Activated CD4-positive, alpha-beta T cell treated with anti-CD3 and anti-CD28 coated beads, Interleukin-2, amount 10 ng/mL, durations not matched to agents 24 days and 14 days (primary cell): ENCODE data around the gene DNMT3A. TPM values are rescaled to one million over a fixed set of nuclear protein-coding genes. Genes with fewer than 3 reads are reported as not detected.
A peak's percentile ranks its signal among the peaks of the same experiment; 100 is the strongest.

Source experiments
- DNase-seq: peaks from one replicate; pipeline ENCODE4 v3.0.0; 2022
- H3K27ac Mint-ChIP-seq: one replicate; pipeline ENCODE4 v1.8.0; 2022; ENCODE audit warnings: mild to moderate bottlenecking, mixed read lengths
- H3K27me3 Mint-ChIP-seq: one replicate; pipeline ENCODE4 v1.8.0; 2022; ENCODE audit warnings: mixed read lengths
- H3K36me3 Mint-ChIP-seq: one replicate; pipeline ENCODE4 v1.8.0; 2022; ENCODE audit warnings: low read depth, mild to moderate bottlenecking, mixed read lengths
- H3K4me1 Mint-ChIP-seq: one replicate; pipeline ENCODE4 v1.8.0; 2021; ENCODE audit warnings: mixed read lengths
- H3K4me3 Mint-ChIP-seq: one replicate; pipeline ENCODE4 v1.8.0; 2022; ENCODE audit warnings: mild to moderate bottlenecking, moderate library complexity, mixed read lengths
- H3K9me3 Mint-ChIP-seq: one replicate; pipeline ENCODE4 v1.8.0; 2021; ENCODE audit warnings: mixed read lengths
- intact Hi-C: fragments of 100-400 bp; cut with micrococcal nuclease; formaldehyde crosslinking; loops from one replicate; pipeline ENCODE4 v1.15.1; 2023
- total RNA-seq: library from RNA; stranded (reverse); gene quantifications from 2 replicates; pipeline ENCODE4 v1.2.3, GENCODE V29; 2022

Gene DNMT3A
- total RNA-seq, 1 donor from 2014 or later, result 102 TPM

GRCh38 chr2:25294573-25295462 is 46.9 kb downstream of the DNMT3A start:
- Mint-ChIP-seq H3K36me3 (peaks cover 45% of the 10 kb centered on the region), H3K4me3 (peak overlapping the region; percentile 80), H3K27ac (peak overlapping the region; percentile 95), H3K9me3 (no peaks in the 10 kb centered on the region), H3K27me3 (no peaks in the 10 kb centered on the region), H3K4me1 (peaks cover 43% of the 10 kb centered on the region)
- peak; percentile 95 for DNase-seq
- intact Hi-C loops, result loop anchor here (1.0 to 2.0 kb wide), 3 partner anchors 9 to 68 kb away; no protein-coding TSS in a partner anchor

- intact Hi-C loops, result loop anchor here (2.0 kb wide), 2 partner anchors 17 to 69 kb away; no protein-coding TSS in a partner anchor
- Mint-ChIP-seq H3K4me1 (peaks cover 43% of the 10 kb centered on the region), H3K27me3 (no peaks in the 10 kb centered on the region), H3K9me3 (no peaks in the 10 kb centered on the region), H3K4me3 (peak overlapping the region; percentile 80), H3K36me3 (peaks cover 41% of the 10 kb centered on the region), H3K27ac (peak overlapping the region; percentile 95)
- DNase-seq, result peak; percentile 64
Observed at GRCh38 chr2:25293958-25294562, 47.7 kb downstream of the DNMT3A start.

- Mint-ChIP-seq H3K4me1 (peaks cover 45% of the 10 kb centered on the region), H3K27ac (peak overlapping the region; percentile 32), H3K27me3 (no peaks in the 10 kb centered on the region), H3K36me3 (peaks cover 38% of the 10 kb centered on the region), H3K4me3 (no peak overlapping the region), H3K9me3 (no peaks in the 10 kb centered on the region)
- DNase-seq, result no peak
- intact Hi-C loops, result no loop called here
Observed at GRCh38 chr2:25293145-25293544, 48.6 kb downstream of the DNMT3A start.

GRCh38 chr2:25292408-25292807 is 49.3 kb downstream of the DNMT3A start:
- no peaks in the 10 kb centered on the region for H3K27me3 Mint-ChIP-seq
- peak overlapping the region; percentile 60 for H3K27ac Mint-ChIP-seq
- peaks cover 44% of the 10 kb centered on the region for H3K4me1 Mint-ChIP-seq
- H3K9me3 Mint-ChIP-seq, result no peaks in the 10 kb centered on the region
- intact Hi-C loops, result no loop called here
- no peak for DNase-seq
- no peak overlapping the region for H3K4me3 Mint-ChIP-seq
- H3K36me3 Mint-ChIP-seq, result peaks cover 37% of the 10 kb centered on the region

- no peaks in the 10 kb centered on the region for H3K9me3 Mint-ChIP-seq
- peaks cover 42% of the 10 kb centered on the region for H3K4me1 Mint-ChIP-seq
- DNase-seq, result no peak
- intact Hi-C loops, result no loop called here
- H3K27me3 Mint-ChIP-seq, result no peaks in the 10 kb centered on the region
- H3K27ac Mint-ChIP-seq, result no peak overlapping the region
- H3K4me3 Mint-ChIP-seq, result no peak overlapping the region
- peaks cover 38% of the 10 kb centered on the region for H3K36me3 Mint-ChIP-seq
Observed at GRCh38 chr2:25290811-25291495, 50.8 kb downstream of the DNMT3A start.

- peak overlapping the region; percentile 68 for H3K4me3 Mint-ChIP-seq
- H3K36me3 Mint-ChIP-seq, result peaks cover 40% of the 10 kb centered on the region
- DNase-seq, result no peak
- H3K27ac Mint-ChIP-seq, result peak overlapping the region; percentile 92
- no peaks in the 10 kb centered on the region for H3K9me3 Mint-ChIP-seq
- peaks cover 26% of the 10 kb centered on the region for H3K4me1 Mint-ChIP-seq
- H3K27me3 Mint-ChIP-seq, result no peaks in the 10 kb centered on the region
- intact Hi-C loops, result loop anchor here (1.0 kb wide), 2 partner anchors 8 to 10 kb away; no protein-coding TSS in a partner anchor
Observed at GRCh38 chr2:25286723-25287483, 54.8 kb downstream of the DNMT3A start.

GRCh38 chr2:25286025-25286400 is 55.7 kb downstream of the DNMT3A start:
- H3K36me3 Mint-ChIP-seq, result peaks cover 48% of the 10 kb centered on the region
- intact Hi-C loops, result loop anchor here (1.0 kb wide), 2 partner anchors 9 kb away; no protein-coding TSS in a partner anchor

GRCh38 chr2:25285265-25286024 is 56.3 kb downstream of the DNMT3A start:
- DNase-seq, result no peak
- no peaks in the 10 kb centered on the region for H3K9me3 Mint-ChIP-seq
- no peaks in the 10 kb centered on the region for H3K27me3 Mint-ChIP-seq
- H3K36me3 Mint-ChIP-seq, result peaks cover 53% of the 10 kb centered on the region
- intact Hi-C loops, result loop anchor here (1.0 kb wide), 2 partner anchors 8 to 10 kb away; no protein-coding TSS in a partner anchor
- H3K4me3 Mint-ChIP-seq, result peak overlapping the region; percentile 68
- H3K4me1 Mint-ChIP-seq, result peaks cover 33% of the 10 kb centered on the region
- H3K27ac Mint-ChIP-seq, result peak overlapping the region; percentile 92

More at GRCh38 chr2:25286025-25286400, 55.7 kb downstream of the DNMT3A start:
- peak overlapping the region; percentile 92 for H3K27ac Mint-ChIP-seq
- no peaks in the 10 kb centered on the region for H3K9me3 Mint-ChIP-seq
- peak overlapping the region; percentile 68 for H3K4me3 Mint-ChIP-seq
- no peaks in the 10 kb centered on the region for H3K27me3 Mint-ChIP-seq
- H3K4me1 Mint-ChIP-seq, result peaks cover 27% of the 10 kb centered on the region
- DNase-seq, result peak; percentile 93

GRCh38 chr2:25284756-25285155 is 57.0 kb downstream of the DNMT3A start:
- peak overlapping the region; percentile 92 for H3K27ac Mint-ChIP-seq
- peaks cover 38% of the 10 kb centered on the region for H3K4me1 Mint-ChIP-seq
- no peak for DNase-seq
- intact Hi-C loops, result no loop called here
- peaks cover 58% of the 10 kb centered on the region for H3K36me3 Mint-ChIP-seq
- peak overlapping the region; percentile 67 for H3K4me3 Mint-ChIP-seq
- no peaks in the 10 kb centered on the region for H3K27me3 Mint-ChIP-seq
- no peaks in the 10 kb centered on the region for H3K9me3 Mint-ChIP-seq

- intact Hi-C loops, result no loop called here
- H3K4me3 Mint-ChIP-seq, result no peak overlapping the region
Observed at GRCh38 chr2:25283921-25284320, 57.8 kb downstream of the DNMT3A start.

GRCh38 chr2:25281941-25282340 is 59.8 kb downstream of the DNMT3A start:
- Mint-ChIP-seq H3K27ac (no peak overlapping the region), H3K36me3 (peaks cover 56% of the 10 kb centered on the region), H3K27me3 (no peaks in the 10 kb centered on the region), H3K9me3 (no peaks in the 10 kb centered on the region), H3K4me1 (peaks cover 49% of the 10 kb centered on the region), H3K4me3 (no peak overlapping the region)
- intact Hi-C loops, result no loop called here
- DNase-seq, result no peak

More at GRCh38 chr2:25283921-25284320, 57.8 kb downstream of the DNMT3A start:
- no peaks in the 10 kb centered on the region for H3K9me3 Mint-ChIP-seq
- DNase-seq, result no peak
- H3K27ac Mint-ChIP-seq, result no peak overlapping the region
- H3K27me3 Mint-ChIP-seq, result no peaks in the 10 kb centered on the region
- H3K36me3 Mint-ChIP-seq, result peaks cover 62% of the 10 kb centered on the region
- peaks cover 44% of the 10 kb centered on the region for H3K4me1 Mint-ChIP-seq

- Mint-ChIP-seq H3K27ac (no peak overlapping the region), H3K36me3 (peaks cover 53% of the 10 kb centered on the region)
Observed at GRCh38 chr2:25281522-25281921, 60.2 kb downstream of the DNMT3A start.

More at GRCh38 chr2:25281522-25281921, 60.2 kb downstream of the DNMT3A start:
- H3K27me3 Mint-ChIP-seq, result no peaks in the 10 kb centered on the region
- no peak overlapping the region for H3K4me3 Mint-ChIP-seq
- intact Hi-C loops, result no loop called here
- H3K4me1 Mint-ChIP-seq, result peaks cover 49% of the 10 kb centered on the region
- H3K9me3 Mint-ChIP-seq, result no peaks in the 10 kb centered on the region
- DNase-seq, result no peak
